HFF-Myc (cell line): ENCODE data around the gene EEF1A2.

Experiments used
- DNase-seq: peaks from one replicate; pipeline ENCODE4 v3.0.0-alpha.2; 2011; ENCODE audit warnings: low read depth; ENCODE audit errors: extremely low read depth
- H3K4me3 ChIP-seq: replicated peaks from 2 replicates; pipeline ENCODE4 v1.5.1; 2011; ENCODE audit warnings: low read depth, mild to moderate bottlenecking, control low read depth, low read length
- CTCF ChIP-seq: IDR thresholded peaks from 2 replicates; pipeline ENCODE4 v1.5.1; 2012; ENCODE audit warnings: mild to moderate bottlenecking, low read depth, low read length, control low read depth; ENCODE audit errors: missing control alignments

Gene EEF1A2

GRCh38 chr20:63468421-63468820 lies 30.5 kb downstream of the EEF1A2 start:
- TF ChIP-seq CTCF: no peak
- DNase-seq: no peak
- no peak overlapping the region for H3K4me3 ChIP-seq

GRCh38 chr20:63467294-63468083 lies 31.4 kb downstream of the EEF1A2 start:
- no peak for DNase-seq
- no peak overlapping the region for H3K4me3 ChIP-seq
- TF ChIP-seq CTCF: no peak

GRCh38 chr20:63466861-63467260 lies 32.0 kb downstream of the EEF1A2 start:
- H3K4me3 ChIP-seq: no peak overlapping the region
- DNase-seq: no peak
- TF ChIP-seq CTCF: no peak

GRCh38 chr20:63466250-63466825 lies 32.5 kb downstream of the EEF1A2 start:
- H3K4me3 ChIP-seq: no peak overlapping the region
- DNase-seq: no peak
- no peak for TF ChIP-seq CTCF

- no peak for TF ChIP-seq CTCF
- no peak for DNase-seq
- H3K4me3 ChIP-seq: no peak overlapping the region
Measured at GRCh38 chr20:63465380-63466249, 33.3 kb downstream of the EEF1A2 start.

- no peak overlapping the region for H3K4me3 ChIP-seq
- TF ChIP-seq CTCF: no peak
- no peak for DNase-seq
Measured at GRCh38 chr20:63464289-63464635, 34.6 kb downstream of the EEF1A2 start.
